Chondrocyte (in vitro differentiated cells): Measurements from ENCODE around the gene PYGO1. TPM values are rescaled to one million over a fixed set of nuclear protein-coding genes. Genes with fewer than 3 reads are reported as not detected.
A peak's percentile ranks its signal among the peaks of the same experiment; 100 is the strongest.

ENCODE experiments used
- DNase-seq: peaks from one replicate; pipeline ENCODE4 v3.0.0; 2021; ENCODE audit warnings: mixed read lengths, low spot score
- H3K27ac Mint-ChIP-seq: one replicate; pipeline ENCODE4 v1.8.0; 2021; ENCODE audit warnings: mild to moderate bottlenecking, moderate library complexity, mixed read lengths; ENCODE audit not compliant: unreplicated experiment
- H3K27me3 Mint-ChIP-seq: 2 replicates; pipeline ENCODE4 v1.8.0; 2021; ENCODE audit warnings: low read depth, mixed read lengths
- H3K36me3 Mint-ChIP-seq: 2 replicates; pipeline ENCODE4 v1.8.0; 2021; ENCODE audit warnings: low read depth, mixed read lengths
- H3K4me1 Mint-ChIP-seq: 2 replicates; pipeline ENCODE4 v1.8.0; 2021; ENCODE audit warnings: low read depth, mild to moderate bottlenecking, mixed read lengths
- H3K4me3 Mint-ChIP-seq: one replicate; pipeline ENCODE4 v1.8.0; 2021; ENCODE audit warnings: mild to moderate bottlenecking, moderate library complexity, mixed read lengths; ENCODE audit not compliant: unreplicated experiment
- H3K9me3 Mint-ChIP-seq: 2 replicates; pipeline ENCODE4 v1.8.0; 2021; ENCODE audit warnings: low read depth, mixed read lengths
- CTCF ChIP-seq: fragments of 200-600 bp; sonication (generic); IDR thresholded peaks from 2 replicates; pipeline ENCODE4 v1.5.0; 2021; ENCODE audit warnings: antibody characterized with exemption, mild to moderate bottlenecking, moderate library complexity
- total RNA-seq: library from RNA; stranded (reverse); gene quantifications from 3 replicates; pipeline ENCODE4 v1.2.1, GENCODE V29; 2021

PYGO1 gene
- total RNA-seq, 1 donor from 2014 or later, result 20.5 TPM

- no peaks in the 10 kb centered on the region for H3K36me3 Mint-ChIP-seq
- TF ChIP-seq CTCF, result no peak
- DNase-seq, result no peak
- H3K4me3 Mint-ChIP-seq, result no peak overlapping the region
- H3K27ac Mint-ChIP-seq, result no peak overlapping the region
- H3K9me3 Mint-ChIP-seq, result no peaks in the 10 kb centered on the region
- H3K27me3 Mint-ChIP-seq, result no peaks in the 10 kb centered on the region
- peaks cover 17% of the 10 kb centered on the region for H3K4me1 Mint-ChIP-seq
Observed at GRCh38 chr15:55532944-55533343, 55.2 kb downstream of the PYGO1 start.

- no peaks in the 10 kb centered on the region for H3K27me3 Mint-ChIP-seq
- no peak for TF ChIP-seq CTCF
- no peak for DNase-seq
- H3K27ac Mint-ChIP-seq, result peak overlapping the region; percentile 2
- peaks cover 15% of the 10 kb centered on the region for H3K4me1 Mint-ChIP-seq
- peaks cover under 1% of the 10 kb centered on the region for H3K9me3 Mint-ChIP-seq
- H3K36me3 Mint-ChIP-seq, result no peaks in the 10 kb centered on the region
- H3K4me3 Mint-ChIP-seq, result no peak overlapping the region
Observed at GRCh38 chr15:55530861-55531313, 57.3 kb downstream of the PYGO1 start.

GRCh38 chr15:55528812-55529211 lies 59.3 kb downstream of the PYGO1 start:
- peaks cover 15% of the 10 kb centered on the region for H3K4me1 Mint-ChIP-seq
- DNase-seq, result no peak
- H3K27ac Mint-ChIP-seq, result no peak overlapping the region
- TF ChIP-seq CTCF, result no peak
- H3K9me3 Mint-ChIP-seq, result peaks cover 11% of the 10 kb centered on the region
- H3K27me3 Mint-ChIP-seq, result no peaks in the 10 kb centered on the region
- peaks cover 4% of the 10 kb centered on the region for H3K36me3 Mint-ChIP-seq
- no peak overlapping the region for H3K4me3 Mint-ChIP-seq

- H3K9me3 Mint-ChIP-seq, result peaks cover 26% of the 10 kb centered on the region
- no peak overlapping the region for H3K4me3 Mint-ChIP-seq
- DNase-seq, result no peak
- no peak for TF ChIP-seq CTCF
- peaks cover 5% of the 10 kb centered on the region for H3K27me3 Mint-ChIP-seq
- H3K4me1 Mint-ChIP-seq, result peaks cover 15% of the 10 kb centered on the region
- peaks cover 8% of the 10 kb centered on the region for H3K36me3 Mint-ChIP-seq
- no peak overlapping the region for H3K27ac Mint-ChIP-seq
Observed at GRCh38 chr15:55527150-55527549, 61.0 kb downstream of the PYGO1 start.

- Mint-ChIP-seq H3K4me3 (no peak overlapping the region), H3K27ac (no peak overlapping the region), H3K9me3 (peaks cover 30% of the 10 kb centered on the region), H3K4me1 (peaks cover 15% of the 10 kb centered on the region), H3K36me3 (peaks cover 8% of the 10 kb centered on the region), H3K27me3 (peaks cover 5% of the 10 kb centered on the region)
- DNase-seq, result no peak
- peak; percentile 80 for TF ChIP-seq CTCF
Observed at GRCh38 chr15:55526559-55527036, 61.5 kb downstream of the PYGO1 start.
